ENCODE measurements around the gene LCN10. TPM values are rescaled to one million over a fixed set of nuclear protein-coding genes. Genes with fewer than 3 reads are reported as not detected.

The LCN10 gene
- total and polyA plus RNA-seq, 4 experiments from 2014 or later = 0.22 to 1.3 (median 0.70) TPM

DNA sequence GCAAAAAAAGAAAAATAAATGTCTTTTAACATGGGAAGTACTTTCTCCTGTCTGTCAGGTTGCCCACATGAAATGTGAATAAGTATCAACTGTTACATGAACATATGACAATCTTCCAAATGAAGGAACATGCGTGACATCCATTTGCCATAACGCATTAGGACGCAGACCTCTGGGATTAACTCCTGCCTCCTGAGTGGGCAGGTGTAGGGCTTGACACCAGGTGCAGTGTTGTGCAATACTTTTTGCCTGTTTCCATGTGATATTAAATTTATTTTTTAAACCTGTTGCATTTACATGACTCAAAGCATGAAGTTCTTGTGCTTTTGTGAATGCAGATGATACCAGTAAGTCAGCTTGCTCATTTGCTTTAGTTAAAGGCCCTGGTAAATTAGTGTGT, 39.7 kb upstream of the LCN10 start:
- CTCF ChIA-PET (ENCODE audit: partially characterized antibody) = no interaction called here
- H3K9me3 Mint-ChIP-seq = no peaks in the 10 kb centered on the region
- no peak overlapping the region for H3K27ac Mint-ChIP-seq
- Histone ChIP-seq H3K9me3 (ENCODE audit: control insufficient read depth in 1 of 2, low read length in 2 of 2) (no peaks in the 10 kb centered on the region), H3K27me3 (ENCODE audit: insufficient read depth, low read length) (no peaks in the 10 kb centered on the region), H3K4me1 (ENCODE audit: insufficient read depth, low read length) (peaks cover under 1% of the 10 kb centered on the region), H3K27ac (ENCODE audit: low read depth, low read length) (no peak overlapping the region), H3K36me3 (ENCODE audit: insufficient read depth, low read length) (no peaks in the 10 kb centered on the region), H3K4me3 (ENCODE audit: low read length in 2 of 2) (no peak overlapping the region)
- no peak for DNase-seq
- H3K4me1 Mint-ChIP-seq = peaks cover 0 to 12% (median 3%) of the 10 kb centered on the region in 4 donors
- H3K27me3 Mint-ChIP-seq = peaks cover 7 to 11% of the 10 kb centered on the region in 2 donors
- H3K36me3 Mint-ChIP-seq = no peaks in the 10 kb centered on the region
- POLR2A ChIA-PET (ENCODE audit: partially characterized antibody) = no interaction called here
- intact Hi-C loops (cut with micrococcal nuclease) = no loop called here
- no peak overlapping the region for H3K4me3 Mint-ChIP-seq

DNA sequence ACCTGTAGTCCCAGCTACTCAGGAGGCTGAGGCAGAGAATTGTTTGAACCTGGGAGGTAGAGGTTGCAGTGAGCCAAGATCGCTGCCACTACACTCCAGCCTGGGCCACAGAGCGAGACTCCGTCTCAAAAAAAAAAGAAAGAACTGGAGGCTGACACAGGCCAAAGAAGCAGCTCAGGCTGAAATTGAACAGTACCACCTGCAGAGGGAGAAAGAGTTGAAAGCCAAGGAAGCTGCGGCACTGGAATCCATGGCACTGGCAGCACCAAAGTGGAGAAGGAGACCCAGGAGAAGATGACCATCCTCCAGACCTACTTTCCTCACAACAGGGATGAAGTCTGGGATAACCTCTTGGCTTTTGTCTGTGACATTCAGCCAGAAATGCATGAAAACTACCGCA, 37.1 kb upstream of the LCN10 start:
- H3K9me3 Mint-ChIP-seq = no peaks in the 10 kb centered on the region
- H3K4me3 Mint-ChIP-seq = peak overlapping the region in 1 of 8 donors; percentile 7
- Histone ChIP-seq H3K4me3 (ENCODE audit: low read length in 2 of 2) (no peak overlapping the region), H3K27me3 (ENCODE audit: insufficient read depth, low read length) (no peaks in the 10 kb centered on the region), H3K27ac (ENCODE audit: low read depth, low read length) (no peak overlapping the region), H3K4me1 (ENCODE audit: insufficient read depth, low read length) (no peaks in the 10 kb centered on the region), H3K36me3 (ENCODE audit: insufficient read depth, low read length) (no peaks in the 10 kb centered on the region), H3K9me3 (ENCODE audit: control insufficient read depth in 1 of 2, low read length in 2 of 2) (no peaks in the 10 kb centered on the region)
- H3K36me3 Mint-ChIP-seq = no peaks in the 10 kb centered on the region
- no peak for DNase-seq
- intact Hi-C loops (cut with micrococcal nuclease) = no loop called here
- ChIA-PET POLR2A (ENCODE audit: partially characterized antibody) (no interaction called here), CTCF (ENCODE audit: partially characterized antibody) (interaction anchor here (1.0 kb wide), 1 partner anchor 267 kb away, joined by 3 read pairs; no protein-coding TSS in a partner anchor)
- H3K27me3 Mint-ChIP-seq = peaks cover 7 to 14% of the 10 kb centered on the region in 2 donors
- peak overlapping the region in 2 of 7 donors; percentile 44 to 52 for H3K27ac Mint-ChIP-seq
- peaks cover 0 to 5% (median 2%) of the 10 kb centered on the region in 4 donors for H3K4me1 Mint-ChIP-seq

DNA sequence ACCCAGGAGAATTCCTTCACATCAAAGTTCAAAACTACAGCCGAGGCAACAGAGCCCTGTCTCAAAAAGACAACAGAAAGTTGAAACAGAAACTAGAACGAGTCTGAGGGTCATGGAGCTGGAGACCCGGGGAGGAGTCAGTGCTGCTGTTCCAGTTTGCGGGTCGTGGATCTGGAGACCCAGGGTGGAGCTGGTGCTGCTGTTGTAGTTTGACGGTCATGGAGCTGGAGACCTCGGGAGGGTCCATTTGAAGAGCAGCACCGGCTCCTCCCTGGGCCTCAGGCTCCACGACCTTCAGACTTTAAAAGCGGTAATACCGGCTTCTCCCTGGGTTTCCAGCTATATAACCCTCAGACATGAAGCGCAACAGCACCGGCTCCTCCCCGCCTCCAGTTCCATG, 34.6 kb upstream of the LCN10 start:
- peaks cover 0 to 10% (median 2%) of the 10 kb centered on the region in 8 donors for H3K9me3 Mint-ChIP-seq
- peaks cover 0 to 4% of the 10 kb centered on the region in 2 donors for H3K9me3 ChIP-seq (ENCODE audit: control insufficient read depth in 1 of 2, low read length in 2 of 2)
- H3K27ac ChIP-seq (ENCODE audit: low read depth, low read length) = no peak overlapping the region
- CTCF ChIA-PET (ENCODE audit: partially characterized antibody) = interaction anchor here (0.9 to 2.5 kb wide), 13 partner anchors 9 to 761 kb away, joined by 3 to 16 read pairs (median 5); partner anchors contain the start of genes ABCA2, AJM1 and LCN8
- no peaks in the 10 kb centered on the region for H3K4me1 ChIP-seq (ENCODE audit: insufficient read depth, low read length)
- no peak for DNase-seq
- no peak overlapping the region for H3K27ac Mint-ChIP-seq
- H3K36me3 Mint-ChIP-seq = no peaks in the 10 kb centered on the region
- H3K27me3 Mint-ChIP-seq = peaks cover 10 to 14% of the 10 kb centered on the region in 2 donors
- no peak overlapping the region for H3K4me3 ChIP-seq (ENCODE audit: low read length in 2 of 2)
- no peaks in the 10 kb centered on the region for H3K27me3 ChIP-seq (ENCODE audit: insufficient read depth, low read length)
- no peak overlapping the region for H3K4me3 Mint-ChIP-seq
- POLR2A ChIA-PET (ENCODE audit: partially characterized antibody) = no interaction called here
- no peaks in the 10 kb centered on the region for H3K36me3 ChIP-seq (ENCODE audit: insufficient read depth, low read length)
- intact Hi-C loops (cut with micrococcal nuclease) = no loop called here
- H3K4me1 Mint-ChIP-seq = peaks cover 0 to 5% (median 0%) of the 10 kb centered on the region in 4 donors

DNA sequence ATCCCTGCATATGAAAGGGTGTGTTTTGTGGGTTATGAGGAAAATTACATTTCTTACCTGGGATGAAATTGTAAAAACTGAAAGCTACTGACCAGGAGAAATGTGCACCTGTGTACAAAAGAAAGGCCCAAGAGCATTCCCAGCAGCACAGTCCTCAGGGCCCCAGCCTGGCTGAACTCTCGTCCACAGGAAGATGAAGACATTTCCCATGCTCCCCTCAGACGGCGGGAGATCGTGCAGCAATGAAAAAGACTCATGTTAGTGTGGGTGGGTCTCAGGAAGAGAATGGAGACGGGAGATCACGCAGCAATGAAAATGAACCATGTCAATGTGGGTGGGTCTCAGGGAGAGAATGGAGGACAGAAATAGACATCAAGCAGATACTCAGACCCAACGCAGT, 34.2 kb upstream of the LCN10 start:
- ChIA-PET CTCF (ENCODE audit: partially characterized antibody) (interaction anchor here (0.8 to 2.5 kb wide), 9 partner anchors 9 to 761 kb away, joined by 3 to 16 read pairs (median 4); partner anchors contain the start of genes ABCA2 and AJM1), POLR2A (ENCODE audit: partially characterized antibody) (no interaction called here)
- peaks cover 0 to 4% of the 10 kb centered on the region in 2 donors for H3K9me3 ChIP-seq (ENCODE audit: control insufficient read depth in 1 of 2, low read length in 2 of 2)
- no peaks in the 10 kb centered on the region for H3K27me3 ChIP-seq (ENCODE audit: insufficient read depth, low read length)
- no peaks in the 10 kb centered on the region for H3K36me3 ChIP-seq (ENCODE audit: insufficient read depth, low read length)
- intact Hi-C loops (cut with micrococcal nuclease) = no loop called here
- no peaks in the 10 kb centered on the region for H3K4me1 ChIP-seq (ENCODE audit: insufficient read depth, low read length)
- DNase-seq = no peak
- H3K4me3 Mint-ChIP-seq = no peak overlapping the region
- H3K27ac Mint-ChIP-seq = no peak overlapping the region
- peaks cover 13 to 14% of the 10 kb centered on the region in 2 donors for H3K27me3 Mint-ChIP-seq
- H3K4me1 Mint-ChIP-seq = peaks cover 0 to 5% (median 0%) of the 10 kb centered on the region in 4 donors
- no peak overlapping the region for H3K4me3 ChIP-seq (ENCODE audit: low read length in 2 of 2)
- peaks cover 0 to 10% (median 5%) of the 10 kb centered on the region in 8 donors for H3K9me3 Mint-ChIP-seq
- H3K36me3 Mint-ChIP-seq = no peaks in the 10 kb centered on the region
- no peak overlapping the region for H3K27ac ChIP-seq (ENCODE audit: low read depth, low read length)

DNA sequence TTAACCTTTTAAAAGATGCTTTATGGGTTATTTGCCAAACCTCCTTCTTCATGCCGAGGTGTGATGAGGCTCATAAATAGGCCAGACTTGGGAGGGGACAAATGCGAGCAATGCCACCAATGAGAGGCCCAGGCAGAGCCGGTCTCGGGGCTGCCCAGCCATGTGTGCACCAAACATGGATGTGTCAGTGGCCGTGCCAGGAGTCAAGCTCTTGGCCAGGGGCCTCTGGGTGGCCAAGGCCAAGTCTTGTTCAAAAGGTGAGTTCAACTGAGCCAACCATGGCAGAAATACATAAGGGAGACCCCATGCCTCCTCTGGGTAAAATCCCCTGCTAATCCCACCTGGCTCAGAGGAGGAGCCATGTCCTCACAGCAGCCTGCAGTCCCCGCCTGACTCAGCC, 32.5 kb upstream of the LCN10 start:
- Histone ChIP-seq H3K4me3 (ENCODE audit: low read length in 2 of 2) (no peak overlapping the region), H3K4me1 (ENCODE audit: insufficient read depth, low read length) (no peaks in the 10 kb centered on the region), H3K9me3 (ENCODE audit: control insufficient read depth in 1 of 2, low read length in 2 of 2) (peaks cover 0 to 4% of the 10 kb centered on the region in 2 donors), H3K27me3 (ENCODE audit: insufficient read depth, low read length) (no peaks in the 10 kb centered on the region), H3K27ac (ENCODE audit: low read depth, low read length) (no peak overlapping the region), H3K36me3 (ENCODE audit: insufficient read depth, low read length) (no peaks in the 10 kb centered on the region)
- Mint-ChIP-seq H3K9me3 (peaks cover 0 to 10% (median 5%) of the 10 kb centered on the region in 8 donors), H3K27ac (no peak overlapping the region), H3K4me1 (peaks cover 0 to 5% (median under 1%) of the 10 kb centered on the region in 4 donors), H3K27me3 (peaks cover 14% of the 10 kb centered on the region in 2 donors), H3K36me3 (no peaks in the 10 kb centered on the region), H3K4me3 (no peak overlapping the region)
- ChIA-PET POLR2A (ENCODE audit: partially characterized antibody) (no interaction called here), CTCF (ENCODE audit: partially characterized antibody) (interaction anchor here (1.3 to 1.6 kb wide), 2 partner anchors 11 to 13 kb away, joined by 3 to 4 read pairs; no protein-coding TSS in a partner anchor)
- DNase-seq = no peak
- intact Hi-C loops (cut with micrococcal nuclease) = no loop called here

DNA sequence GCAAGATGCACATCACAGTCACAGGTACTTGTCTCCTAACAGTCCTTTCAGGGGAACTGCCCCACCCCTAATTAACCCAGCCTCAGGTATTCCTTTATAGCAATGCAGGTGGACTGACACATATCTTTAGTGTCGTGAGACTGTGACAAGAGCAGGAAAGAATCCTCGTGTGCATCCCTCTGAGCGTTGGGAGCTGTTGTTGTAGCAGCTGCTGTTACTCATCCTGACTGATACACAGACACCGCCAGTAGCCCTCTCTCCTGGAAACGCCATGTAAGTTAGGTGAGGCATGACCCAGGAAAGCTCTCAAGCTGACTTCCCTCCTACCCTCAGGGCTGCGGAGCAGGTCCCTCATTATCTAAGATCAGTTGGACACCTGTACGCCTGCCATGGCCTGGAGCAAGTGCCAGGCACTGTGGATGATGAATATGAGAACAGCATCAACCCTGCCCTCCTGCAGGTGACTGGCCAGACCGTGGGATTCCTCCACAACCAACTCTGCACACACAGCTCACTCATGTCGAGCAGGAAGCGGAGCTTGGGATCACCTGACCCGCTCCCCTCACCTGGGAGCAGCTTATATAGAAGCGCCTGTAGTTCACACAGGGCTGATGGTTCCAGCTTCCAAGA, 31.8 kb upstream of the LCN10 start:
- no peak for DNase-seq
- no peaks in the 10 kb centered on the region for H3K36me3 ChIP-seq (ENCODE audit: insufficient read depth, low read length)
- H3K4me1 ChIP-seq (ENCODE audit: insufficient read depth, low read length) = no peaks in the 10 kb centered on the region
- H3K9me3 ChIP-seq (ENCODE audit: control insufficient read depth in 1 of 2, low read length in 2 of 2) = peaks cover 0 to 4% of the 10 kb centered on the region in 2 donors
- H3K27ac ChIP-seq (ENCODE audit: low read depth, low read length) = no peak overlapping the region
- H3K27me3 Mint-ChIP-seq = peaks cover 14 to 16% of the 10 kb centered on the region in 2 donors
- ChIA-PET POLR2A (ENCODE audit: partially characterized antibody) (no interaction called here), CTCF (ENCODE audit: partially characterized antibody) (interaction anchor here (1.3 to 1.6 kb wide), 3 partner anchors 12 to 261 kb away, joined by 3 to 6 read pairs (median 4); no protein-coding TSS in a partner anchor)
- intact Hi-C loops (cut with micrococcal nuclease) = no loop called here
- peaks cover 0 to 10% (median 5%) of the 10 kb centered on the region in 8 donors for H3K9me3 Mint-ChIP-seq
- H3K4me1 Mint-ChIP-seq = peaks cover 0 to 5% (median under 1%) of the 10 kb centered on the region in 4 donors
- no peaks in the 10 kb centered on the region for H3K27me3 ChIP-seq (ENCODE audit: insufficient read depth, low read length)
- H3K4me3 ChIP-seq (ENCODE audit: low read length in 2 of 2) = no peak overlapping the region
- H3K4me3 Mint-ChIP-seq = no peak overlapping the region
- no peak overlapping the region for H3K27ac Mint-ChIP-seq
- no peaks in the 10 kb centered on the region for H3K36me3 Mint-ChIP-seq

DNA sequence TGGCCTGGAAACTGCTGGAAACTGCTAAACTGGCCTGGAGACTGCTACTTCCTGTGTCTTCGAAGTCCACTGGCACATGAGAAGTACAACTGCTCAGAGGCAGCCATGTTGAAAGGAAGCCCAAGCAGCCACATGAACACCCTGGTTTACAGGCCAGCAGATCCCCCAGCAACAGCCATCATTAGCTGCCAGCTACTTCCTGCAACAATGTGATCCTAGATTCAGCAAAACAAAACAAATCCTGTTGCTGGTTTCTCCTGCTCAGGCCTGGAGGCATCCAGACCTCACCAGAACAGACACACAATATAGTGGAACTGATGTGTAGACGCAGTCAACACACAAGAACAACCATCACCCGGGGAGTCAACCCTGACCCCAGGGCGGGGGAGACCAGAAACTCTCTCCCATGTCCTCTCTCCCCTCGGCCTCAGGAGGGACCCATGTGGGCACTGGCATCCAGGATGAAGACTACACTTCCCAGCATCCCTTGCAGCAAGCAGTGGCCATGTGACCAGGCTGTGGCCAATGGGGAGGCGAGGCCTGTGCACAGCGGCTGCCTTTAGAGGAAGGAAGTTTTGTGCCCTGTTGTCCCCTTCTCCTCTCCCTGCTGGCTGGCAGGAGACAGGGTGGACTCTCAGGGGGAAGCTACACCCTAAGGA, 30.8 kb upstream of the LCN10 start:
- no peaks in the 10 kb centered on the region for H3K36me3 ChIP-seq (ENCODE audit: insufficient read depth, low read length)
- ChIA-PET POLR2A (ENCODE audit: partially characterized antibody) (no interaction called here), CTCF (ENCODE audit: partially characterized antibody) (interaction anchor here (1.3 to 1.6 kb wide), 2 partner anchors 15 to 262 kb away, joined by 3 to 6 read pairs; no protein-coding TSS in a partner anchor)
- no peak overlapping the region for H3K4me3 ChIP-seq (ENCODE audit: low read length in 2 of 2)
- H3K9me3 ChIP-seq (ENCODE audit: control insufficient read depth in 1 of 2, low read length in 2 of 2) = peaks cover 0 to 4% of the 10 kb centered on the region in 2 donors
- intact Hi-C loops (cut with micrococcal nuclease) = no loop called here
- Mint-ChIP-seq H3K4me1 (peaks cover 0 to 4% (median under 1%) of the 10 kb centered on the region in 4 donors), H3K27ac (no peak overlapping the region), H3K36me3 (no peaks in the 10 kb centered on the region), H3K9me3 (peaks cover 0 to 10% (median 5%) of the 10 kb centered on the region in 8 donors), H3K27me3 (peaks cover 10 to 11% of the 10 kb centered on the region in 2 donors), H3K4me3 (peak overlapping the region in 1 of 8 donors; percentile 24)
- no peaks in the 10 kb centered on the region for H3K4me1 ChIP-seq (ENCODE audit: insufficient read depth, low read length)
- H3K27me3 ChIP-seq (ENCODE audit: insufficient read depth, low read length) = no peaks in the 10 kb centered on the region
- no peak for DNase-seq
- no peak overlapping the region for H3K27ac ChIP-seq (ENCODE audit: low read depth, low read length)
